ENCODE results near the gene MARVELD1.

DNA sequence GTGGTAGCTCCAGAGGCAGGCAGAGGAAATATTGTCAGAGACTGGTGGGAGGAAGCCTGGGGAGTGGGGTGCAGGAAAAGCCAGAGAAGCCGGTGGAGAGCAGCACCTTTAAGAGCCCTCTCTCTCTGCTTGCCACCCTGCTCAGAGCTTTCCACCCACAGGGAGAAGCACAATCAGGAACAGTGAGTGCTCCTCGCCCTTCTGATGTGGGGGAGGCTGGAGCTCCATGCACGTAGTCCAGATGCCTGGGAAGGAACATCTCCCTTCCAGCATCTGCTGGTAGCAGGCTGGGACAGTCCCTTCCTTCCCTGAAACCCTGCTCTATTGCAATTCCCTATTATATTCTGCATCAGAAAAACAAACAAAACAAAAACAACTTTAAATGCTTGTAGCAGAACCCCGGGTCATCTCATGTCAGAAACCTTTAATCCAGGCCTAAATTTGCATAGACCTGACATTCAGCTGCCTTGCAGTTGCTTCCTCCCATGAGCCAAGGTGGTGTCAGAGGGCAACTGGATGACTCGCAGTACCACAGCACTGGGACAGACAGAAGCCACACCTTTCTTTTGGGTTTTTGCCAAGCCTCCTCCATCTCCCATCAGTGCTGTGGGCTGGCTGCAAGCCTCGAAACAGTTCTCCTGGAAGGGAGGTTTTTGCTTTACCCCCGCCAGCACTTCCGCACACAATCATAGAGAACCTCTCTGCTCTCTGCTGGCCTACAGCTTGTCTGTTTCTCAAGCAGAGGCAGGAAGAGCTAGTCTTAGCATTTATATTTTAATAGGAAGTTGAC, 39.6 kb upstream of the MARVELD1 start:
- TF ChIP-seq POLR2A (IDR thresholded peaks at IDR 0.05; ENCODE audit: low read depth, low read length) (no peak), POLR2AphosphoS5 (IDR thresholded peaks at IDR 0.05; ENCODE audit: low read depth, low read length) (no peak)

Measured in GM12892 (cell line).